D721Med (cell line): ENCODE measurements around the gene OLAH.
"Not testable (repeated sequence)": the region's sequence is repeated elsewhere in the genome, so short reads cannot be mapped to it uniquely, and the experiment has no call there.

ENCODE experiments used
- DNase-seq: peaks from one replicate; pipeline ENCODE4 v3.0.0; 2011; ENCODE audit warnings: low spot score; ENCODE audit not compliant: insufficient read length
- FAIRE-seq: peaks from 2 replicates; lab custom pipeline; 2011; peaks lifted over from hg19 to GRCh38; lab: Jason Lieb, UNC
- TF ChIP-seq, protein P1 (sequence below): IDR thresholded peaks from 2 replicates; pipeline ENCODE4 v1.5.1; 2012; ENCODE audit warnings: mild to moderate bottlenecking, control low read depth; ENCODE audit not compliant: insufficient read depth; ENCODE audit errors: missing control alignments

The OLAH gene

DNA sequence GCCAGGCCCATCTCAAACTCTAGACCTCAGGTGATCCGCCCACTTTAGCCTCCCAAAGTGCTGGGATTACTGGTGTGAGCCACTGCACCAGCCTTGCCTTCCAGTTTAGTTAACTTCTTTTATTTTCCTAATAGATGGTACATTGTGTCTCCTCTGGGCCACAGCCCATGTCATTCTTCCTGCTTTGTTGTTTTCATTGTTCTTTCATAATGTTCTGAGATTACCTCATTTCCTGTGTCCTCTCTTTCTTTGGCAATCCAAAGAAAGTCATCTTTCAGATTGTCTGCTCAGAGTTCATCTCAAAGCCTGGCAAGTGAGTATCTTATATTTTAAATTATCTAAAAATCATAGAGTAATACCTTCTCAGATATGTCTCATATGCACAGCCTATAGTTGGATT lies at the start of gene OLAH:
Gene OLAH, plus strand, starts transcription at position 270 of the 400 bp plus-strand sequence. CDS start 3,346 bp downstream, outside the sequence.
- no peak for DNase-seq

DNA sequence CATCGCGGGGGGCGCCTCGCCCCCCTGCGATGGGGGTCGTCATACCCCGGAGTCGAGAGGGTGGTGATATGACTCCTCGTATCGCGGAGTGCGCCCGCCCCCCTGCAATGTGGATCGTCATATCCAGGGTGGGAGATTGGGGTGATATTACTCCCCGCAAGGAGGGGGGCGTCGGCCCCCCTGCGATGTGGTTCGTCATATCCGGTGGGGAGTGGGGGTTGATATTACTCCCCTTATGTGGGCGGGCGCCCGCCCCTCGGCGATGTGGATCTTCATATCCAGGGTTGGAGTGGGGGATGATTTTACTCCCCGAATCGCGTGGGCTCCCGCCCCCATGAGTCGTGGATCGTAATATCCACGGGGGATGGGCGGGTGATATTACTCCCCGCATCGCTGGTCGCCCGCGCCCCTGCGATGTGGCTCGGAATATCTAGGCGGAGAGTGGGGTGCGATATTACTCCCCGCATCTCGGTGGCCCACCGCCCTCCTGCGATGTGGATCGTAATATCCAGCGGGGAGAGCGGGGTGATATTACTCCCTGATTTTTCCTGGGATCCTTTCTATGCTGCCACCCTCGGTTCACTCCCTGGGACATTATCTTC lies 47.7 kb upstream of the OLAH start:
- FAIRE-seq (no peak), DNase-seq (no peak)
- TF ChIP-seq, protein P1, sequence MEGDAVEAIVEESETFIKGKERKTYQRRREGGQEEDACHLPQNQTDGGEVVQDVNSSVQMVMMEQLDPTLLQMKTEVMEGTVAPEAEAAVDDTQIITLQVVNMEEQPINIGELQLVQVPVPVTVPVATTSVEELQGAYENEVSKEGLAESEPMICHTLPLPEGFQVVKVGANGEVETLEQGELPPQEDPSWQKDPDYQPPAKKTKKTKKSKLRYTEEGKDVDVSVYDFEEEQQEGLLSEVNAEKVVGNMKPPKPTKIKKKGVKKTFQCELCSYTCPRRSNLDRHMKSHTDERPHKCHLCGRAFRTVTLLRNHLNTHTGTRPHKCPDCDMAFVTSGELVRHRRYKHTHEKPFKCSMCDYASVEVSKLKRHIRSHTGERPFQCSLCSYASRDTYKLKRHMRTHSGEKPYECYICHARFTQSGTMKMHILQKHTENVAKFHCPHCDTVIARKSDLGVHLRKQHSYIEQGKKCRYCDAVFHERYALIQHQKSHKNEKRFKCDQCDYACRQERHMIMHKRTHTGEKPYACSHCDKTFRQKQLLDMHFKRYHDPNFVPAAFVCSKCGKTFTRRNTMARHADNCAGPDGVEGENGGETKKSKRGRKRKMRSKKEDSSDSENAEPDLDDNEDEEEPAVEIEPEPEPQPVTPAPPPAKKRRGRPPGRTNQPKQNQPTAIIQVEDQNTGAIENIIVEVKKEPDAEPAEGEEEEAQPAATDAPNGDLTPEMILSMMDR: no peak

More for the DNA sequence above, at the start of gene OLAH:
- TF ChIP-seq, protein P1: no peak
- no peak for FAIRE-seq

DNA sequence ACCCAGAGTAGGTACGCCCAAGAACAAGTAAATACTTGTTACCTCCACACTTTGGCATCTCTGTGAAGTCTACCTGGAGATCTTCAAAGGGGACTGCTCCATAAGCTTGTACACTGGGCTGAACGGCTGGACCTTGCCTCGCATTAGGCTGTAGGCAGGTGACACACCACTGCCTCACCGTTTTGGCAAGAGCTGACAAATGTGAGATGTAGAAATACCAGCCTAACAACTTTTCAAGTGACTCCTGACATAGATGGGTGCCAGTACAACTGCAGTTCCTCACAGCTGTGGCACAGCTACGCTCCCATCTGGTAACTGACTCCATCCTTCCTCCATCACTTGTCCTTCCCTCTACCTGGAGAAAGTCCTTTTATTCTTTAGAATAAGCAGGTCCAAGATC lies 30.2 kb upstream of the OLAH start:
- not testable (repeated sequence) for FAIRE-seq, DNase-seq

DNA sequence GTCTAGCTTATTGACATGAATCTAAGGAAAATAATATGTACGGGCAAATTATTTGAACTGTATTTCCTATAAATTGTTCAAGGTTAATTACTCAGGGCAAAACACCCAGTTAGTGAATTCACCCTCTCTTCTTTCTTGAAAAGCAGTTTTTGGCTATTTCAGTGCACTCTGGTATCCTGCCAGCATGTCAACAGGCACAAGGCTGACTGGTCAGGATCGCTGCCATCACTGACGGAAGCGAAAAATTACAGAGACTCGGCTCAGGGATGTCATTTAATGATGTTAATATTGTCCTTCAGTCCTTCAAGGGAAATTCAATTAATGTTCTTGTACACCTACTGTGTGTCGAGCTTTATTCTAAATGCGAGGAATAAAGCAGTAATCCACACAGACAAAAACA lies 28.3 kb upstream of the OLAH start:
- no peak for DNase-seq
- TF ChIP-seq, protein P1: no peak
- no peak for FAIRE-seq

DNA sequence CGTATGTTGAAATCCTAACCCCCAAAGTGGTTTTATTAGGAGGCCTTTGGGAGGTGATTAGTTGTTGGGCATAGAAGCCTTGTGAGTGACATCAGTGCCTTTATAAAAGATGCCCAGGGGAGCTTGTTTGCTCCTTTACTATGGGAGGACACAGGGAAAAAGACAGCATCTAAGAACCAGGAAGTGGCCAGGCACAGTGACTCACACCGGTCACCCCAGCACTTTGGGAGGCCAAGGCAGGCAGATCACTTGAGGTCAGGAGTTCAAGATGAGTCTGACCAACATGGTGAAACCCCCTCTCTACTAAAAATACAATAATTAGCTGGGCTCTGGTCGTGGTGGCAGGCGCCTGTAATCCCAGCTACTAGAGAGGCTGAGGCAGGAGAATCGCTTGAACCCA lies 22.8 kb upstream of the OLAH start:
- not testable (repeated sequence) for FAIRE-seq, DNase-seq

DNA sequence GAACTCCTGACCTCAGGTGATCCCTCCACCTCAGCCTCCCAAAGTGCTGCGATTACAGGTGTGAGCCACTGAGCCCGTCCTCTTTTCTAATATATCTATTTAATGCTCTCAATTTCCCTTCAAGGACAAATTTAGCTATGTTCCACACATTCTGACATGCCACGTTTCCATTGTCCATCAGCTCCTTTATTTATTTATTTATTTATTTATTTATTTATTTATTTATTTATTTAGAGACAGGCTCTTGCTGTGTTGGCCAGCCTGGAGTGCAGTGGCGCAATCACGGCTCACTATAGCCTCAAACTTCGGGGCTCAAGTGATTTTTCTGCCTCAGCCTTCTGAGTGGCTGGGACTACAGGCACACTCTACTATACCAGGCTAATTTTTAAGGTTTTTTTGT lies 20.7 kb upstream of the OLAH start:
- not testable (repeated sequence) for FAIRE-seq, DNase-seq

DNA sequence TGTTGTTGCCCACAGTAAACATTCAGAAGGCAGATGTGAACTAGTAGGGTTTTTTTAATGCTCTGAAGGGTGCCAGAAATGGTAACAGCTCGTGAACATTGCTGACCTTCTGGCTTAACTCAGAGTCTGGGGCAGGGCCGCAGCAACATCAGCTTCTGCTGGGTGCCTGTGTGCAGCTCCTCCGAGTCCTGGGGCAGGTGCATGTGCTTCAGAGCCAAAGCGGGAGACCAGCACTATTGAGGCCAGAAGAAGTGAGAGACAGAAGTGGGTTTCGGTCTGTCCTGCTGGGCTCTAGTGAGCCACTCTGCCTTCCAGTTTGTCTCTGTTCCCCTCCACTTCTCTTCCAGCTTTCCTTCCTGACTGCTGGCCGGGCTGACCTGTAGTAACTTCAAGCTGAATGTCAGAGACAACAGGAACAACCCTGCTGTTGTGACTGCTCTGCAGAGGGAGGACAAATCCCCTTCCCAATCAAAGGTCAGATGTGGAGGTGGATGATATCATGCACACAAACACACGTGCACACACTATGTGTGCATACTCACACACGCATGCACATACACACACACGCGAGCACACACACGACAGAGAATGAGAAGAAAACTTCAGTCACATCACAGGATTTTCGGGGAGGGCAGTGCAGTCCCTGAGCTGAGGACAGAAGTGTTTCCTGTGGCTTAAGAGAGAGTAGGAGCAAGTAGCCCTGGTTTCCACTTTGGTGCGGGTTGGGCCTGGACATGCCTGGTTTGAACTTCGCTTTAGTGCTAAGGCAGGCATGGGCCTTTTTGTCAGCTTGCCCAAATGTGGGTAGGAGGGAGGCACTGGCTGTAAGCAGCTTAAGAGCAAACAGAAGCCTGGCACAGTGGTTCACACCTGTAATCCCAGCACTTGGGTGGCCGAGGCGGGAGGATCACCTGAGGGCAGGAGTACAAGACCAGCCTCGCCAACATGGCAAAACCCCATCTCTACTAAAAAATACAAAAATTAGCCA lies 19.4 kb upstream of the OLAH start:
- not testable (repeated sequence) for FAIRE-seq, DNase-seq

DNA sequence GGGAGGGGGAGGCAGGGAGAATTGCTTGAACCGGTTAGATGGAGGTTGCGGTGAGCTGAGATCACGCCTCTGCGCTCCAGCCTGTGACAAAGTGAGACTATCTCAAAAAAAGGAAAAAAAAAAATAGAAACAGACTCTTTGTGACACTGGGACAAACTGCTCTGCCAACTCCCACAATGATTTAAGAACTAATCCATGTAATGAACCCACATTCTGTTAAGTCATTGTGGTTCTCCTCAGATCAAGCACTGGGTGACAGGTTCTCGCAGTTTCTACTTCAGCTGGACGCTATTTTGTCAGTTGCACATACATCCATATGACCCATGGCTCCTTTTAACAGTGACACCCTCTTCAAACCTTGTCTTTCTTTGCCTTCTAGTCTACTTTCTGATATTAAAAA lies 18.7 kb upstream of the OLAH start:
- DNase-seq, FAIRE-seq: not testable (repeated sequence)

DNA sequence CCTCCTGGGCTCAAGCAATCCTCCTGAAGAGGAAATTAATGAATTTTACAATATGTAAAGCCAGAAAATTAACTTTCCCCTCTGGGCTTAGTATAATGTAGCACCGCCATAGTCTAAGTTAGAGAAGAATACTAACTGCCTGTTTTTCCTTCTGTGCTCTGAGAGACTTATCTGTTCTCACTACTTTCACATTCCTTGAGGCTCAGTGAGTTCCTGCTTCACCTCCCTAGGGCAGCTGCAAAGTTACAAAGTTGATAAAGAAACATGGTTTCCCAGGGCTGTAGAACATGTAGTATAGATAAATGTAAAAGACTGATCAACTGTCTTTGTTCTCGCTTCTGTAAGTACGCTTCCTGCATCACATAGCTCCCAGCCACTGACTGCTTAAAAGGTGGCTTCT lies 16.0 kb upstream of the OLAH start:
- TF ChIP-seq, protein P1: no peak
- DNase-seq: no peak
- no peak for FAIRE-seq
